ENCODE measurements around the gene STEAP1.

Gene STEAP1

DNA sequence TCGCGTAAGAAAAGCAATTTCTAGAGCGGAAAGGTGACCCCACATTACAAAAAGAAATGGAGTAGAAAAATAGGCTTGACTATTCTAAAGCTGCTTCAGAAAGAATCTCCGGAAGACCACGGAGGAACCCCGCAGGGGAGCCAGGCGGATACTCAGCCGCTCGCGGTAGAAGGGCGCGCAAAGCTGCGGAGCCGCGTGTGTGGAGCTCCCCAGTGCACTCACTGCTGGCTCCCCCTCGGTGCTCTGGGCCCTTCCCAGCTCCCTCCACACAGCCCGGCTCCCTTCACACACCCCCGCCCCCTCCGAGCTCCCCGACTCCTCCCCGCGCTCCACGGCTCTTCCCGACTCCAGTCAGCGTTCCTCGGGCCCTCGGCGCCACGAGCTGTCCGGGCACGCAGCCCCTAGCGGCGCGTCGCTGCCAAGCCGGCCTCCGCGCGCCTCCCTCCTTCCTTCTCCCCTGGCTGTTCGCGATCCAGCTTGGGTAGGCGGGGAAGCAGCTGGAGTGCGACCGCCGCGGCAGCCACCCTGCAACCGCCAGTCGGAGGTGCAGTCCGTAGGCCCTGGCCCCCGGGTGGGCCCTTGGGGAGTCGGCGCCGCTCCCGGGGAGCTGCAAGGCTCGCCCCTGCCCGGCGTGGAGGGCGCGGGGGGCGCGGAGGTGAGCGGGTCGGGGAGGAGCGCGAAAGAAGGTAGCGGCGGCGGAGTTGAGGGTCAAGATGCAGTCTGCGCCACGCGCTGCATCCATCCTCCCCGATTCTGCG is 57.3 kb downstream of the STEAP1 start, which contains the start of gene STEAP2:
STEAP2 (plus strand) TSS at position 350 of the 758 bp plus-strand sequence. CDS start 13,343 bp downstream, outside the sequence.
- peak; percentile 51 for DNase-seq (ENCODE audit: low read depth)

DNA sequence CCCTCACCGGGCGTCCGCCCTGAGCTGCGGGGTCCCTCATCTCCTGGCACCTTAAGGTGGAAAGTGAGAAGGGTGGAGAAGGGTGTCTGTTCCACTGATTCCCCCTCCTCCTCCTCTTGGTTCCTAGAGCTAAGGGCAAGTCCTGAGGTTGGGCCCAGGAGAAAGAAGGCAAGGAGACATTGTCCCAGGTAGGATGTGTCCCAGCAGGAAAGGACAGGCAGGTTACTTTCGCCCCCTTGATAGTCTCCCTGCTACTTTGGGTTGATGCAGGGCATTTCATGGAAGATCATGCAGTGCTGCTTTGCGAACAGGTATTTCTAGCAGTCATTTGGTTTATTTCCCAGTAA is 57.9 kb downstream of the STEAP1 start:
- DNase-seq (ENCODE audit: low read depth) = no peak

DNA sequence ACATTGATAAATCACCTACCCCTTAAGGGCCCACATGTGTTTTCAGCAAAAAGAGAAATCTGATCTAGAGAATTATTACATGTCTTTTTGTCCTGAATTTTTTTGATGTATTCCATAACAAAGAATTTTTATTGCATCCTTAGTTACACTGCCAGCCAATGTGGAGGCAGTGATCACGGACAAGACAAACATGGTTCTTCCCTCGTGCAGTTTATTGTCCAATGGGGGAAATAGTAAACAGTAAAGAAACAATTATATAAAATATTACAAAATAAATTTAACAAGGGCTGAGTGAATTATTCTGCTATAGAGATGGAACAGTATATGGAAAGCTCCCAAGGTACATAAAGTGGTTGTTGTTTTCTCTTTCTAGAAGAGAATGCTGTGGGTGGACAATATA is 59.3 kb downstream of the STEAP1 start:
- no peak for DNase-seq (ENCODE audit: low read depth)
